GM19438 (cell line): Measurements from ENCODE around the gene ANKS6.

ENCODE experiments used
- ATAC-seq: cut with Tn5 transposase; IDR thresholded peaks from one replicate; pipeline ENCODE4 v1.9.1; 2021; ENCODE audit warnings: low read depth; ENCODE audit not compliant: unreplicated experiment

The ANKS6 gene

DNA sequence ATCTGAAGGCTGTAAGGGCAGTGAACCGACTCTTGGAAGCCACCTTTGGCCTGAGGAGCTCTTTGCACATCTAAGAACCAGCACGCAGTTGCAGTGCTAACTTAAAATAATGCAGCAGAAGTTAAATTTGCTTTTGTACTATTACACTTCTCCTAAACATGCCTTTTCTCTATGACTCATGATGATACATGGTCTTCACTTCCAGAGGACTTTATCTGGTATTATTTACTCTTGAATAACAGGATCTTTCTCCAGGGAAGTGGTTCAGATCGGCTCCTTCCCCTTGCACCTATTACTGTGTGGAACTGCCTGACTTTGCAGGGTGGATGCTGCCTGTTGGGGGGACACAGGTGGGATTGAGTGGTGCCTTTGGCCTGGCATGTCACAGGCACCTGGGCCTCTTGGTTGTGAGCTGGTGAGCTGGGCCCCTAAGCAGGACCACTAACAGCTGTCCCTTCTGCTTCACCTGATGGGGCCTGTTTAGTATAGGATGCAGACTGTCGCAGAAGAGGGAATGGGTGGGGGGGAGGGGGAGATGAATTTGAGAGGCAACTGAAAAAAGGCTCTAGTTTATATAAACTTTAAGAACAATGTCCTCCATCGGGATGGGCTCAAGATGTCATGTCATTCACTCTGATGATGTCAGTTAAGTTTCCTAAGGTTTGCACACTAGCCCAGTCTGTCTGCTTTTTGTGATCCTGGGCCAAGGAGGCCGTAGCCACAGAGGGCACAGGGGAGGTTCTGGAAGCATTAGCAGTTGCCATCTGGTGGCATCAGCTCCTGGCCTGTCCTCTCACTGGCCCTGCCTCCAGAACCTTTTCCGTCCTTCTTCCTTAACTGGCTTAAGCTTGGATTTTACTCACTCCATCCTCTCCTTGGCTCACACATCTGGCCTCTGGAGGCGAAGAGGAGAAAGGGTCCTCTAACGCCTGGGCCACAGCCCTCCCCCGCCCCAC is 53.8 kb downstream of the ANKS6 start:
- no peak for ATAC-seq

DNA sequence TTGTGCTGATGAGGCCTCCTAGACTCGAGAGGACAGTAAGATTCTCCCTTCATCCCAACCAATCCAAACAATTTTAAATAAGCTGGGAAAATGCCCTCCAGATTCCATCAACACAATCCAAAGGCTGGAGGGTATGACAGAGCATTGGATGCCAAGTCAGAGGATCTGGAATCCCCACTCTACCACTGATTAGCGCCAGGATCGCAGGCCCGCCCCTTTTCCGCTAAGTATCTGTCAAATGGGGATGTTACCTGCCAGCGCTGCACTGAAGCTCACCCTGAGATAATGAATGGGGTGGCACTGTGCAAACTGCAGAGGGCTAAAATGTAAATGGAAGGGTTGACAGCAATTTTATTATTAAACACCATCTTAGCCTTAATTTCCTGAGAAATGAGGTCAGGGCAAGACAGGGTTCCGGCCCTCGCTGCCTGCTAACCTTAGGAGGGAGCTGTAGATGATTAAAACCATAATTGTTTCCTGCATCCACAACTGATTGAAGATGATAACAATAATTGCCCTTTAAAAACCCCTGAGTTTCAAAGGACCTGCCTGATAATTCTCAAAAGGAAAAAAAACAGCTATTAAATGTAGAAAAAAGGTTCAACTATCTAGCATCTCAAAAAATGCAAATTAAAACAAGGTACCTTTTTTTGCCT is 56.0 kb downstream of the ANKS6 start:
- no peak for ATAC-seq

DNA sequence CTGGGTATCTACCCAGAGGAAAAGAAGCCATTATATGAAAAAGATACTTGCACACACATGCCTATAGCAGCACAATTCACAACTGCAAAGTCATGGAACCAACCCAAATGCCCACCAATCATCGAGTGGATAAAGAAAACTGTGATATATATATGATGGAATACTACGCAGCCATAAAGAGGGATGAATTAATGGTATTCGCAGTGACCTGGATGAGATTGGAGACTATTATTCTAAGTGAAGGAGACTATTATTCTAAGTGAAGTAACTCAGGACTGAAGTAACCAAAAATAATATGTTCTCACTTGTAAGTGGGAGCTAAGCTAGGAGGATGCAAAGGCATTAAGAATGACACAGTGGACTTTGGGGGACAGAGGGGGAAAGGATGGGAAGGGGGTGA is 57.6 kb downstream of the ANKS6 start:
- ATAC-seq, result no peak

DNA sequence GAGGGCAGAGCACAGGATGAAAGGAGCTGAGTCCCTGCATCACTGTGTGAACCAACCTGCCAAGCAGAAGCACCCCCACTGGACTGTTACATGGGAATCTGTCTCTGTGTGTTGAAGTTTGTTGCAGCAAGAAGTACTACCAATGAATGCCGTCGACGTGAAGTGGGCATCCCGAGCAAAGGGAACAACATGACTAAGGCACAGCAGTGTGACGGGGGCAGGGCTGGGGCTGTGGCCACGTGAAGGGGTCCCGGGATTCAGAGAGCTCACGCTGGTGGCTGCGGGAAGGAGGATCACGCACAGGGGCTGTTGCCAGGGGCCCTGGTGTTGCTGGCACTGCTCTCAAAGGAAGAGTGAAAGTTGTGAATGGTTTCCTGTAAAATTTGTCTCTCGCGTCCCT is 60.1 kb downstream of the ANKS6 start:
- no peak for ATAC-seq

DNA sequence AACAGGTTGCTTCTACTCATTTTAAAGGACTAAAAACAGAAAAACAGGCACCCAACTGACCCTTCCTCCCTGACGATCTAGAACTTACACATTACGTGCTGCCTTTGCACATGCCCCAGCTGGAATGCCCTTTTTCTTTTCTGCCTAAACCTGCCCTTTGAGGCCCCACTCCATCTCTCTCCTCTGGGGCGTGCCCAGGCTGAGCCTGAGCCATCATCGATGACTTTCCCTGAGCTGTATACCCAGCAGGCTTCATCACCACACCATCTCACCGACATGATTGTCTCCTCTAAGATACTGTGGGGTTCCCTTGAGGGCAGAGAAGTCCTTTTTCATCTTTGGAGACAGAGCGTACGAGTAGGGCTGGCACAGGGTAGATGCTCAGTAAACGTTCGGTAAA is 63.6 kb downstream of the ANKS6 start:
- no peak for ATAC-seq

DNA sequence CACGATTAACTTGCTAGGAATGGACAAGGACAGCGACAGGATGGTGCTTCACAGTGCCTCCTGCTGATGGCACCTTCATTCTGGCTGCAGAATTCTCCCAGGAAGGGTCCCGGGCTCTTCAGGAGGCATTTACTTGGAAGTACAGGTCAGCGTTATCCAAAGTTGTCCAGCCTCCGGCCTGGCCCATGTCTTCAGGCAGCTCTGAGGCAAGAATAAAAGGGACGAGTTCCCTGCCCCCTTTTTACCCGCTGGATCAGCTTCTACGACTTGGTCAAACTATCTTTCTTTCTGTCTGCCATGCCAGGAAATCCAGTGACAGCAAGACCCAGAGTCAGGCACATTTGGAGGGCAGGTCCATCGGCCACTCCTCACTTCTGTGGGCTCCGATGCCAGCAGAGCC is 64.3 kb downstream of the ANKS6 start:
- ATAC-seq, result no peak

DNA sequence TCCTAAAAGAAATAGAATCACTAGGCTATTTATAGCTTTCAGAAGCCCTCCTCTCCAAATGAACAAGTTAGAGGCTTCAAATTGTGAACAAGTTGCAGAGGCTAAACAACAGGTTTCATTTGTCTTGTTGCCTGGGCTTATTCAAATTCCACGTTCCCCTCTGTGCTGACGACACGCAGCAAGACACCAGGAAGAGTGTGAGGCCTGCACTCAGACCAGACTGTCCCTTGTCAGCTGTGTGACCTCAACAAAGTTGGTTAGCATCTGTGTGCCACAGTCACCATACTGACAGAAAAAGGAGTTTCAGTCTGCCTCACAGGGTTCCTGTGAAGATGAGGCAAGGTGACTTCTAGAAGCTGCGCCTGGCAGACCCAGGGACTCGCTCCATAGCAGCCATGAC is 65.5 kb downstream of the ANKS6 start:
- no peak for ATAC-seq

DNA sequence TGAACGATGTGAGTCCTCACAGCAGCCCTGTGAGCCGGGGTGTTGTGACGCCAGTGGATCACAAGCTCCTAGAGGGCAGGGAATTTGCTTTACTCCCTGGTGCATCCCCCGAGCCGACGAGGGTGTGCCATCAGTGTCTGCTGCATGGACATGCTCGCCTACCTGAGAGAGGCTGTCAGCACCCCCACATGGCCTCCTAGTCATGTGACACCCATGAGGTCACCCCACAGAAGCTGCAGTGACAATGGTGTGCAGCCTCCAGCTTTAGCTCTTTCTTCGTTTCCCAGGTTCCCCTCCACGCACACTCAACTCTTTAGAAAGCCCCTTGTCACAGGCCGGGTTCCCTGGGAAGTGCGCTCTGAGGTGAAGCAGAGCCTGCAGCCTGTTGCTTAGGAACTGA is 67.9 kb downstream of the ANKS6 start:
- no peak for ATAC-seq

DNA sequence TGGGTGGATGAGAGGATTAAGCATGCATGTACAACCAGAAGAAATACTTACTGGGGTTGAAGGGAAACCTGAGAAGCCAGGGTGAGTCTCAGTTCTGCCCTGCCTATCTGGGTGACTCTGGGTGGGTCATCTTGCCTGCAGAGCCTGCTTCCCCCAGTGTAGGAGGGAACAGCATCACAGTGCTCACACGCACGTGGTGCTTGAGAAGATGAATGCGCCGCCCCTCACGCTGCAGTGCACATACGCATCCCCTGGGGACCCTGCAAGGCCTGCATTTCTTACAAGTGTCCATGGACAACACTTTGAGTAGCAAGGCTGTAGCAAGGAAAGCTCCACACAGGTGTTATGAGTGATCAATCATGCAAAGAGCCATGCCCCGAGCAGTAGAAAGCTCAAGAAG is 68.9 kb downstream of the ANKS6 start:
- ATAC-seq, result no peak

DNA sequence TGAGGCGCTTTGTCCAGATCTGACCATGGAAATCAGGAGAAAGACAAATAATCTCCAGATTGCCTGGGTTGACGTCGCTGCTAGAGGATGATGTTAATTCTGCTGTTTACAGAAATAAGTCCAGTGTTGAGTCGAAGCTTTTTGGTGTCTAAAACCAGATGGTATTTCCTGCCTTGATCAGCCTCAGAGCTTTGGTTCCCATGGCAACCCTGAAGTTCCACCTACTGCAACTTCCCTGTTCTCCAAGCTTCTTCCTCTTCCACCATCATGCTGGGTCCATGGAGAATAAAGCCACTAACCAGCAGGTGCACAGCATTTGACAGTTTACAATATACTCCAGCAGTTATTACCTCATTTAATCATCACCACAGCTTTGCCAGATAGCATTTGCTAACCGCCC is 69.6 kb downstream of the ANKS6 start:
- no peak for ATAC-seq

DNA sequence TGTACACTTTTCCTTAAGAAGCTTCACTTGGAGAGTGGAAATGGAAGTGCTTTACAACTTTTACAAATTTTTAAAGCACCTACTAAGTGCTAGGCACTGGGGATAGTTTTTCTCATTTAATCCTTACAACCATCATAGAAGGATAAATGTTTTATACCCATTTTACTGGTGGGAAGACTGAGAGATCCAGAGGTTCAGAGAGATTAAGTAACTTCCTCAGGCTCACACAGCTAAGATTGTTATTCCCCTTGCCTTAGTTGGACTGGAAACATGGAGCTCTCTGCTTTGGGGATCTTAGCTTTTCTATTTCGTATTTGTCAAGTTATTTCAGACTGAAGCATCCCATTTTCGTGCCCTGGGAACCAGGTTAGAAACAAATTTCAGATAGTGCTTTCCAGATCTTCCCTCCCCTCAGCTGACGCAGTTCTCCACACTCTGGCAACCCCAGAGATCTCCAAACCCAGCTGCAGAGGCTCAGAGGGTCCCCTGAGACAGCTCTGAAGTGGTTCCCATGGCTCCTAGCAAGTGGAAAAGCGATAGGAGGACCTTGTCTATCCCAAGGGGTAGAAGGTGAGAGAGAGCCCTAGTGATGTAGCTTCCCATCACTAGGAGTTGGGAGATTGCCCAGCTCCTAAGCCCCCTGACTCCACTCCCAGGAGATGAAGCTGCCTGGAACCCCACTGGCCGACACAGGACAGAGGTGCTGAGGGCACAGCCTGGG is 71.4 kb downstream of the ANKS6 start:
- no peak for ATAC-seq

DNA sequence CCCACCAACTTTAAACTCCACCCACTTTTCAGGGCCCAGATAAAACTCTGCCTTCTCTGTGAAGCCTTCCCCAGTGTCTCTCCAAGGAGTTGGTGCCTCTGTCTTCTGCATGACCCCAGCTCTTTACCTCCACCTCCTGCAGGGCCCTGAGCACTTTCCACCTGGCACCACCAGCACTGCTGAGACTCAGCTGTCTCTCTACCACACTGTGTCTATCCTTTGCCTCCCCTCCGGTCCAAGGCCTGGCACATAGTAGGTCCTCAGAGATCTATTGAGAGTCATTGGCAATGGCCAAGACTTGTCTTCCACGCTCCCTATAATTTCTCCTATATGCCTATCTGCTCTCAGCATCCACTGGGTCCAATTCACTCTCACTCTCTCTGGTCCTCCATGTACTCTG is 74.7 kb downstream of the ANKS6 start:
- no peak for ATAC-seq

DNA sequence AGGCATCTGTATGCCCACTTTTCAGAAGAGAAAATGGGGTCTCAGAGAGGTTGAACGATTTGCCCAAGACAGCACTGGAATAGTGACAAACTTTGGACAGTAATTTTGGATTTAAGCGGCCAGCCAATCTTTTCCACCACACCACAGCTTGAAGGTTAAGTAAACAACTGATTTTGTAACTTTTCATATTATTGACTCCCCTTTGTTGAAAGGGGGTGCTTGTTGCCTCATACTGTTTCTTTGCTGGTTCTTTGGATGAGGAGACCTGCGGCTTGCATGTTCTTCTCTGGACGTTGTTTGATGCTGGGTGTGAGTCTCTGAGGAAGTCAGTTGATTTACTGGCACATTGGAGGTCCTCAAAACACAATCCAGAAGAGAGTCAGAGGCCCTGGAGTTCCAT is 76.0 kb downstream of the ANKS6 start:
- ATAC-seq, result no peak

DNA sequence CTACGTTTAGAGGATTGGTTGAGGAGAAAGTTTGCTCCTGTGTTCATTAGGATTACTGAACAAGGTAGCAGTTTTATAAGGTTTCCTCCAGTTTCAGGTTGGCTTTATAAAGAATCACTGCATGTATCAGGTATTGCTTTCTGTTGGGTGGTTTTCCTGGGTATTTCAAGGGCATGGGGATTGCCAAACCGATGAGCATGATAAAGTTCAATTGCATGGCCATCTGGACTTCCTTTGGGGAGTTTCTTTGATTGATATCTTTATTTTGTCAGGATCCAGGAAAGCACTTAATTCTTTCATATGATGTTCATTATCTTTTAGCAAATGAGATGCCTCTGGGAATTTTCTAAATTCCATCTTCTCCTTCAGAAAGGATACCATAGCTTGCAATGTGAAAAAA is 77.3 kb downstream of the ANKS6 start:
- no peak for ATAC-seq

DNA sequence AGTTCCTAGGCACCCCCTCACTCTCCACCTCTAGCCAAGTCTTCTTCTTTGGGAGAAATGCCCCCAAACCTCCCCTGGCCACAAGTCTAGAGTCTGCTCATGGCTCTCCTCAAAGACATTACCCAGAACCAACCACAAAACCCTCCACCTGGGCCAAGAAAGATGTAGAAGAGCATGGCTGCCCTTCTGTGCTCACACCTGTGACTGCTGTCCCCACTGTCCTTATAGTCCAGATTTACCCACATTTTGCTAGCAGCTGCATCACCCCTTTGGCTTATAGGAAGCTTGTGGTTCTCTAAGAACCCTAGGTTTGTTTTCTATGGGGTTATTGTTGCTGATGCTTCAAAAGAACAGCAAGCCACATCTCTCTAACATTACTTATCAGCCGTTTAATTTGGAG is 81.5 kb downstream of the ANKS6 start:
- ATAC-seq, result no peak

DNA sequence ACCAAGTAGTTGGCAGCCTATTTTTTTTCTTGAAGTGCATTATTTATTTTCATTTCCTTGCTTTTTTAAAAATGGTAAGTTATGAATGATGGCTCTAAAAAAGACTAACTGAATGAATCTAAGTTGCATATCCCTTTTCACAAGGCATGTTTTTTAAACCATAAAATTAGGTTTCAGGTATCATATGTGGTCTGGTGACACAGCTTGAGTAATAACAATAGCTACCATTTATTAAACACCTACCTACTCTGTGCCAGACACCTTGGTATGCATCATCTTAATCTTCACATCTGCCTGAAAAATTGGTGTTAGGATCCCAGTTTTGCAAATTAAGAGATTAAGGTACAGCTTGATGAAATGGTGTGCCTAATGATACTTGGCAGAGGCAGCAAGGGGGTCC is 83.4 kb downstream of the ANKS6 start:
- no peak for ATAC-seq

DNA sequence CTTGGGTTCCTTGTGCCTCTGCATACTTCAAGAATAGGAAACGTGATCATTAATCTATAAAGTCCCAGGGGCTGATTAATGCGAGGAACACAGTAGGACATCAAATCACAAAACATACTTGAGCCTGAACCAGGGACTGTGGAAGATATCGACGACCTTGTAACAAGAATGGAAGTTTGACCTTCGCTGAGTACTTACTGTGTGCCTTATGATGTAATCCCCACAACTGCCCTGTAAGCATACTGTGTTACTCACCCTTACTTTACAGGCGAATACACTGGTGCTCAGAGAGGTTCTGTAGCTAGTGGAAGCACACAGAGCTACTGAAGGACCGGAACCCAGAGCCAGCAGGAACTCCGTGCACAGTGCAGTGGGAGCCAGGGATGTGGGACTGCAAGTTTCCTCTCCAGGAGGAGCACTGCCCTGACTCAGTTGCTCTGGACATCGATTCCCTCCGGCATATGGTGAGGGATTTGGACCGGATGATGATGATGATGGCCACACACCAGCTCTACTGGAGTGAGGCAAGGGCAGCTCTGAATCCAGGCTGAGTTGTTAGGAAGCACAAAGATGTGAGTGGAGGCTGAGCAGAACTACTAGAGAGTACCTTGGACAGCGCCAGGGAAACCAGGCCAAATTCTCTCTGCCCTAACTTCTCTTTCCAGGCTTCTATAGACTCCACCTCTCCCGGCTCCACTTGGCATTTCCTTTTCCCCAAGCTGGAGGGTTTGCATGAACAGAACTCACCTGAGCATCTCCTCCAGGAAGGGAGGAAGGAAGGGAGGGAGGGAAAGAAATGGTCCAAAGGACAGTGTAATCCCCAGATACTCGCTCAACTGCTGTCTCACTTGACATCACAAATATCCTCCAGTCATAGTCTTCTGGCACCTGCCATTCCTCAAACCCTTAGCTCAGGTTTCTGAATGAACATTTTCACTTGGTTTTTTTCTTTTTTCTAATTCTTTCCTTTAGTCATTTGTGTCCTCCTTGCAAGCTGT is 86.1 kb downstream of the ANKS6 start:
- no peak for ATAC-seq

DNA sequence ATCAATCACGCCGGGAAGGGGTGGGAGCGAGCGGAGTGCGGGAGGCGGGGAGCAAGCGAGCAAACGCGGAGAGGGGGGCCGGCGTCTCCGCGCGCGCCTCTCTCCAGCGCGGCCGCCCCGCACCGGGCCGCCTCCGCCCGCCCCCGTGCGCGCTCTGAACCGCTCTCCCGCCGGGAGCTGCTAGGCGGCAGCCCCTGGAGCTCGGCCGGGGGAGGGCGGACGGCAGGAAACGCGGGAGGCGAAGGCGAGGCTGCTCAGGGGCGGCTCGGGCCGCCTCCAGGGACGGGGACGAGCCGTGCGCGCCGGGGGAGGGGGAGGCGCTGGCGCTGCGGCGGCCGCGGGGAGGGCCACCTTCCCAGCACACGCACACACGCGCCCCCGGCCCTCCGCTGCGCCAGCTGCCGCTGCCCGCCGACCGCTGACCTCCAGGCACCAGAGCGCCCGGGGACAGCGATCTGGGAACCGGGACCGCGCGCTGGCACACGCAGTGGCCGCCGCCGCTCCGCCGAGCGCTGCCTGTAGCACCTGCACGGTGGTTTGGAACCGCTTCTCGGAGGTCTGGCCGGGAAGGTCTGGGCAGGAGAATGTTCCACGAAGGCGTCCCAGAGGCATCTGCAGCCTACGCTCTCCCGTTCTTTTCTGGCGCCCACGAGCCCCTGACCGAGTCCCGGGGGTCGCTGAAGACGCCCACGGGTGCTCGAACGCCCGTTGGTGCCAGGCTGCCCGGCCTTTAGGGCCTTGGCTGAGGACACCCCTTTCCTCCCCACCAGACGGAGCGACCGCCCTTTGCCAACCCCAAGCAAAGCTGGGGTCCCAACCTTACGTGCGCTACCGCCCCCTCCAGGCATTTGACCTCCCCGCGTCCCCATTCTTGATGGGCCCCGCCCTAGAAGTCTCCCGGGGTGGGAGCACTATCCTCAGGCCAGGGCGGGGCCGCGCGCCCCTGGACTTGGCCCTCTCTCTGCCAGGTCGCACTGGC is 87.1 kb downstream of the ANKS6 start, which contains the start of gene GABBR2:
TSS of gene GABBR2 (minus strand) at position 3 of the 979 bp plus-strand sequence. CDS start 198 bp downstream, outside the sequence.
- ATAC-seq, result no peak
